ENCODE data around the gene LENG8.

LENG8 gene

DNA sequence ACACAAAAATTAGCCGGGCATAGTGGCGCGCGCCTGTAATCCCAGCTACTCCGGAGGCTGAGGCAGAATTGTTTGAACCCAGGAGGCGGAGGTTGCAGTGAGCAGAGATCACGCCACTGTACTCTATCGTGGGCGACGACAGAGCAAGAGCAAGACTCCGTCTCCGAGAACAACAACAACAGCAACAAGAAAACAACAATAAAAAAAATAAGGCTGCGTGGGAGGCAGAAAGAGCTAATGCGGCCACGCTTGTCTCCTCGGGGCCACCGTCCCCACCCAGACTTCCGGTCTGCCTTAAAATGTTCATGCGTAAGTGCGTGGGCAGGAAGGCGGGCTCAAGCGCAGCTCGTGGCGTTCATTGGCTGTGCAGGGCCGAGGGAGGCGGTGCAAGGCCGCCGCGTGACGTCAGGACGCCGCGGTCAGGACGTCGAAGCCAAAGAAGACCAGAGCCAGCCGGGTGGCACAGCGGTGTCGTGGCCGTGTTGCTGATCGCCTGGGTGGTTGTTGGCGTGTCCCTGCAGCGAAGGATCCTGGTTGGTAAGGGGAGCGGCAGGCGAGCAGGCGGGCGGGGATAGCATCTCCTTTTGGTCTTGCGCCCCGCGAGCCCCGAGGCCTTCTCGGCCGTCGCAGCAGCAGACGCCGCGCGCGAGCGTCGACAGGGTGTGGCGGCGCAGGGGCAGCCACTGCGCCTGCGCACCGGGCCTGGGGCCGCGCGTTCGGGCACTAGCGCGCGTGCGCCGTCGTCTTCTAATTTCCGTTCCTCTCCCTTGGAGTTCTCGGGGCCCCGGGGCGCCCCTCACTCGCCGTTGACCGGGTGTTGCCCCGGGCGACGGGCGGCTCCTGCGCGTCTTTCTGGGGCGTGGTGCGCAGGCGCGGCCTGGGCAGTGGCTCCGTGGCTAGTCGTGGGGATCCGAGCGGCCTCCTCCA is at the start of gene LENG8:
LENG8 (plus strand) TSS at position 426 of the 927 bp plus-strand sequence. CDS start 2,146 bp downstream, outside the sequence.
- peak; percentile 94 to 95 for DNase-seq (ENCODE audit: low read depth in 2 of 2)

DNA sequence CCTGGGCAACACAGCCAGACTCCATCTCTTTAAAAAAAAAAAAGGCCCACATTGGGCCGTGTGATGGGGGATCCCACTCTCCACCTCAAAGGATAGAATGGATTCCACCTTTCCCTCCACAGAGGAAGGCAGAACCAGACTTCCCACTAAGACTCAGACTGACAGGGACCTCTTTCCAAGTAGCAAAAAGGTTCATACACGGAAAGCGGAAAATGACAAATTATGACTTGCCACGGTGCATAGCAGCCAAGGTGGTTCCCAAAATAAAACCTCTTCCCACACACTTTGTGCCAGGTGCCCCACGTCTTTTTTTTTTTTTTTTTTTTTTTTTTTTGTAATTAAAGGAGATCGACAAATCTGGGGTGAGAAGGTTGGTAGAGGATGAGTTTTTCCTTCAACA is 48.1 kb upstream of the LENG8 start:
- no peak for DNase-seq (ENCODE audit: low read depth in 2 of 2)

GRCh38 chr19:54403054-54403453 is 45.9 kb upstream of the LENG8 start:
- no peak for DNase-seq (ENCODE audit: low read depth in 2 of 2)

DNA sequence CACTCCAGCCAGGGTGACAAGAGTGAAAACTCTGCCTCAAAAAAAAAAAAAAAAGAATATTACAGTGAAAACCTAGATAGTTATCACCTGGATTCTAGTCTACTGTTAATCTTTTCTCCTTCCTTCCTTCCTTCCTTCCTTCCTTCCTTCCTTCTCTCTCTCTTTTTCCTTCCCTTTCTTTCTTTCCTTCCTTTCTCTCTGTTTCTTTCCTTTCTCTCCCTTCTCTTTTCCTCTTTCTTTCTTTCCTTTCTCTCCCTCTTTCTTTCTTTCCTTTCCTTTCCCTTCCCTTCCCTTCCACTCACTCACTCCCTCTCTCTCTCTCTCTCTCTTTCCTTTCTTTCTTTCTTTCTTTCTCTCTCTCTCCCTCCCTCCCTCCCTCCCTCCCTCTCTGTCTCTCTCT is 43.4 kb upstream of the LENG8 start:
- DNase-seq (ENCODE audit: low read depth in 2 of 2): no peak

- DNase-seq (ENCODE audit: low read depth in 2 of 2): no peak
Observed at GRCh38 chr19:54407780-54408179, 41.2 kb upstream of the LENG8 start.

DNA sequence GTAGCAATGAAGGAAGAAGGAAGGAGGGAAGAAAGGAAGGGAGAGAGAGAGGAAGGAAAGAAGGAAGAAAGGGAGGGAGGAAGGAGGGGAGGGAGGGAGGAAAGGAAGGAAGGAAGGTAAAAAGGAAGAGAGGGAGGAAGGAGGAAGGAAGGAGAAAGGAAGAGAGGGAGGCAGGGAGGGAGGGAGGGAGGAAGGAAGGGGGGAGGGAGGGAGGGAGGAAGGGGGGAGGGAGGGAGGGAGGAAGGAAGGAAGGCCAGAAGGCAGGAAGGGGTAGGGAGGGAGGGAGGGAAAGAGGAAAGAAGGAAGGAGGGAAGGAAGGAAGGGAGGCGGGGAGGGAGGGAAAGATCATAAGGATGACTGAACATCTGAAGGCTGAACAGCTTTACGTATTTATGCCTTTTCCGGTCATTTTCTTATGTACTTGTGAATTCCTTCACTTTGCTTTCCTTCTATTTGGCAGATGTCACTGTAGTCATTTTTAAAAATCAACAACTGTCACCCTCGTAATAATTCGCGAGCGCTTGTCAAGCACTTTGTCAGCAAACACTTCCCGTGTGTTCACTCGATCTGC is 40.5 kb upstream of the LENG8 start:
- no peak for DNase-seq (ENCODE audit: low read depth in 2 of 2)

GRCh38 chr19:54411033-54411432 is 38.0 kb upstream of the LENG8 start:
- no peak for DNase-seq (ENCODE audit: low read depth in 2 of 2)

GRCh38 chr19:54412877-54413276 is 36.1 kb upstream of the LENG8 start:
- DNase-seq (ENCODE audit: low read depth in 2 of 2): no peak

DNA sequence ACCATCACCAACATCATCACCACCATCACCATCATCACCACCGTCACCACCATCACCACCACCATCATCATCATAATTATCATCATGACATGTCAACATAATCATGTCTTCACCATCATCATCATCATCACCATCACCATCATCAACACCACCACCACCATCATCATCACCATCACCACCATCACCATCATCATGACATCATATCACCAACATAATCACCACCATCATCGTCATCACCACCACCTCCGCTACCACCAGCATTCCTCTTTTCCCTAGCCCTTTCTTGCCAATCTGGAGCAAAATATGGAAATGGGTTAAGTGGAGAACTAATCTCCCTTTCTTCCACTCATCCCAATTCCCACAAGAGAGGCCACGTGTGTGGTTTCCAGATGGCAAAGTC is 34.8 kb upstream of the LENG8 start:
- DNase-seq (ENCODE audit: low read depth in 2 of 2): no peak

DNA sequence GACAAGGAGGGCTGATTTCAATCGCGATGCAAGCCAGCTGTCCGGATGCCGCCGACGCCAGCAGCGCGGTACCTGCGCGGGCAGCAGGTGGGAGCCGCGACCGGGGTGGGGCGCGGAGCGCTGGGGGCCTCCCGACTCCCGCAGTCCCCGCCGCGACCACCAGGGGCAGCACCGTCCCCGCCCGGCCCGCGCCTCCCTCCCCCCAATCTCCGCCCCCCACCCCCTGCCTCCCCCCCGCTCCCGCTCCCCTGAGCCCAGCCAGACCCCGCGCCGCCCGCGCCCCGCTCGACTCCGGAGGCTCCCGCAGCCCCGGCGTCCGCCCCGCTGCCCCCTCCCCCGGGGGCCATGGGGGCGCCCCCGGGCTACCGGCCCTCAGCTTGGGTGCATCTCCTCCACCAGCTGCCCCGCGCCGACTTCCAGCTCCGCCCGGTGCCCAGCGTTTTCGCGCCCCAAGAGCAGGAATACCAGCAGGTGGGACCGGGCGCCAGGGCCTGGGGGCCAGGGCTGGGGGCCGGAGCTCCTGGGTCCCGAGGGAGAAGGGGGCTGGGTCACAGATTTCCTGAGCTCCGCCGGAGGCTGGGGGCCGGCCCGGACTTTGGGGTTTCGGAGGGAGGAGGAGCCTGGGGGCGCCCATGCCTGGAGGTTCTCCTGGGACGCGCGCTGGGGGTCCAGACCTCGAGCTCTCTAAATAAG is 33.6 kb upstream of the LENG8 start, which contains the start of gene TTYH1:
TTYH1 (plus strand) TSS at position 257 of the 693 bp plus-strand sequence; CDS start at position 346, 89 bp downstream.
- peak; percentile 22 to 56 for DNase-seq (ENCODE audit: low read depth in 2 of 2)

DNA sequence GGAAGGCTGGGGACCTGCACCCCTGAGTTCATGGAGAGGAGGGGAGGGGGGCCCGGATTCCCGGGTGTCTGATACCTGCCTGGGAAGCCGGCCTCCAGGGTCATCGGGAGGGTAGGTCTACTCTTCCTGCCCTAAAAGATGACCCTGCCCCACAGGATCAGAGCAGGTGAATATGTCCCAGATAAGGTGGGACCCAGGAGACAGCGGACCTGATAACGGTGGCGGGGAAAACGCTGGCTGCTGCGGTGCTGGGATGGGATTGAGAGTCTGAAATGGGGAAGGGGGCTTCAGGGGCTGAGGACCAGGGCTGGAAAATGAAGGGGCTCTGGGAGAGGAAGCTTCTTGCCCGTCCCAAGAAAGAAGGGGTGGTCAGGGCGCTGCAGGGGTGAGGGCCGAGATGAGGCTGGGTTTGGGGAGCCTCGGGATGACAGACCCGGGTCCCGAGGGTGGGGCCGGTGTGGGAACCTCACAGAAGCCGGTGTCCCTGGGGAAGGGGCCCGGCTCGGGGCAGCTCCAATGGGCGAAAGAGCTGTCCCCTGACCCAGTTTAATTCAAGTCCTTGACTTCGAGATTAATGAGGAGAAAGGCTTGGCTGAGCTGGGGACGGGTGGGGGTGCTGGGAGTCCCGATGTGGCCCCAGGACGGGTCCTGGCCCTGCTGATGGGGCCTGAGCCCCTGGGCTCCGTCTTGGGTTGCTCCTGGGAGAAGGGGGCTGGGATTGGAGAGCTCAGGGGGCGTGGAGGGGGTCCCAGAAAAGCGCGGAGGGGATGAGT is 32.9 kb upstream of the LENG8 start:
- DNase-seq (ENCODE audit: low read depth in 2 of 2): no peak

DNA sequence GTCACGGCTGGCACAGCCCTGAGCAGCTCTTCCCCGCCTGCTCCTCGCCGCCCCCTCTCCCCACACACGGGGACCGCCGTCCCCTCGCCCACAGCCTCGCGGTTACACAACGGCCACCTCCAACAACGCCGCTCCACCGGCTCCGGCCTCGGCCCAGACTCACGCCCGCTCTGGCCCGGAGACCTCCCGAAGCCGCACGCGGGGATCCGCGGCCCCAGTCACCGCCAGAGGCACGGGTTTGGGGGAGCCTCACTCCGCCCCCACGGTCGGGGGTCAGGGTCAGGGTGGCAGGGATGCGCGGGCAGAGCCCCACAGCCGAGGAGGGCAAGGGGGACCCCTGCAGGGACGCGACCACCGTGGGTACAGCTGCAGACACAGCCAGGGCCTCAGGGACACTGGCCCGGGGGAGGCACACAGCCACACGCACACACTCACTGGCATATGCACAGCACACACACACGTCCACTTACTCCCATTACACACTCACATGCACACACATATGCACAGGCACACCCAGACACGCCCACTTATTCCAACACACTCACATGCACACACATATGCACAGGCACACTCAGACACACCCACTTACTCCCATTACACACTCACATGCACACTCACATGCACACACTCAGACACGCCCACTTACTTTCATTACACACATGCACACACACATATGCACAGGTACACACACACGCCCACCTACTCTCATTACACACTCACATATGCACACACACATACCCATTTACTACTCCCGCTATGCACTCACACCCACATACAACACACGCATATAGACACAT is 32.1 kb upstream of the LENG8 start:
- no peak for DNase-seq (ENCODE audit: low read depth in 2 of 2)

DNA sequence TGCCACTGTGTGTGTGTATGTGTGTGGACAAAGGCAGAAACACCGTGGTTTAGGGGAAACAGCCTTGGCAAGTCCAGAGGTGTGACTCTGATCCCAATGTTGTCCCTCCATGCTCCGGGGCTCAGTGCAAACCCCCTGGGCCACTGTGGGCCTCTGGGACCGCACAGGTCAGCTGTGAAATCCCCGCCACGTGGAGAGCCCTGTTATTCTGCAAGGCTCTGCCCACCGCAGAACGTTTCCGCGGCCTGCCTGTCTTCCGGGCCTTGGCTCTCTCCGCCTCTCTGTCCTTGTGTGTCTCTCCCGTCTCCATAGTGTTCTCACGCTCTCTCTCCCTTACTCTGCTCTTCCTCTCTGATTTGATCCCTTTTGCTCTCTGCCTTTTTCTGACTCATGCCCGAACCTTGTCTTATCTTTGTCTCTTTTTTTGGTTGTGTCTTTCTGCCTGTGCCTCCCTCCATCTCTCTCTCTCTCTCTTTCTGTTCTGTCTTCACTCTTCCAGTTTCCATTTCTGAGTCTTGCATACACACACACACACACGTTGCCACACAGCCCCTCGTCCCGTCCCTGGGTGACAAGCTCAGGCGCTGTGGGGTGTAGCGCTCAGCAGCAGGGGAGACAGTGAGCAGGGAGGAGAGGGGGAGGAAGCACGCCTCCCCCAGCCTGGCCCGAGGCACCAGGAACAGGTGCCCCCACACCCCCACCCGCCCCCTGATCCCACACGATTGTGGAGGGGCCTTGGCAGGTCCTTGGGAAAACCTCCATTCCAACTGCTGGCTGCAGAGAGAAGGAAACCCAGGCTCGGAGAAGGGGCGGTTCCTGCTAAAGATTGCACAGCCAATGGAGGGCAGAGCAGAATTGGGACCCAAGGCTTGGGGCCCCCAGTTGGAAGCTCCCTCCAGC is 30.7 kb upstream of the LENG8 start:
- no peak for DNase-seq (ENCODE audit: low read depth in 2 of 2)

- DNase-seq (ENCODE audit: low read depth in 2 of 2): no peak
Observed at GRCh38 chr19:54418930-54419800, 29.8 kb upstream of the LENG8 start.

- no peak for DNase-seq (ENCODE audit: low read depth in 2 of 2)
Observed at GRCh38 chr19:54420068-54420382, 29.0 kb upstream of the LENG8 start.

GRCh38 chr19:54420383-54421168 is 28.4 kb upstream of the LENG8 start:
- no peak for DNase-seq (ENCODE audit: low read depth in 2 of 2)

DNA sequence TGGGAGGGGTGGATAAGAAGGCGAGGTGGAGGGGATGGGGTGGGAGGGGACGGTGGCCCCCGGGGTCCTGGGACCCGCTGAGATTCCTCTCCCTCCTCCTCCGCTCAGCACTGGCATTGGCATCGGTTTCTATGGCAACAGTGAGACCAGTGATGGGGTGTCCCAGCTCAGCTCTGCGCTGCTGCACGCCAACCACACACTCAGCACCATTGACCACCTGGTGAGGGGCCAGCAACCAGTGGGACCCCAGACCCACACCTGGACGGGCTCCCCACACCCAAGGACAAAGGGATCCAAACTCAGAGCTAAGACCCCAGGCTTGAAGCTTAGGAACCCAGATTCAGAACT is 27.9 kb upstream of the LENG8 start:
- DNase-seq (ENCODE audit: low read depth in 2 of 2): no peak

- no peak for DNase-seq (ENCODE audit: low read depth in 2 of 2)
Observed at GRCh38 chr19:54421521-54421920, 27.5 kb upstream of the LENG8 start.

Data from stimulated activated CD4-positive, alpha-beta T cell treated with anti-CD3 and anti-CD28 coated beads, Interleukin-4, amount 100 ng/mL, for 48 hours (primary cell).